ENCODE results near the gene CCDC33.

GRCh38 chr15:74364936-74365597 is 128.9 kb downstream of the CCDC33 start:
- TF ChIP-seq CTCF (IDR thresholded peaks at IDR 0.05; ENCODE audit: poor library complexity) (no peak), EZH2 (IDR thresholded peaks at IDR 0.05; ENCODE audit: borderline replicate concordance) (no peak), EZH2phosphoT487 (IDR thresholded peaks at IDR 0.05; ENCODE audit: low read depth, severe bottlenecking, unreplicated experiment) (no peak)
